Keratinocyte (primary cell): ENCODE data around the gene UAP1. TPM values are rescaled to one million over a fixed set of nuclear protein-coding genes. Genes with fewer than 3 reads are reported as not detected.
"Not testable (repeated sequence)": the region's sequence is repeated elsewhere in the genome, so short reads cannot be mapped to it uniquely, and the experiment has no call there.

Experiments
- DNase-seq: peaks from one replicate; pipeline ENCODE4 v3.0.0-alpha.2; 2011; ENCODE audit warnings: low read depth, missing footprints, low spot score
- FAIRE-seq: peaks from 2 replicates; lab custom pipeline; 2011; peaks lifted over from hg19 to GRCh38; lab: Jason Lieb, UNC
- H2AFZ ChIP-seq: 2 replicates; pipeline ENCODE4 v1.6.0; 2012; ENCODE audit warnings: low read length, control low read depth, inconsistent platforms; ENCODE audit not compliant: control insufficient read depth
- H3K27ac ChIP-seq: 2 replicates; pipeline ENCODE4 v1.5.1; 2011; ENCODE audit warnings: low read length; ENCODE audit not compliant: control insufficient read depth, insufficient read depth
- H3K27me3 ChIP-seq: 3 replicates; pipeline ENCODE4 v1.6.0; 2011; ENCODE audit warnings: low read length; ENCODE audit not compliant: control insufficient read depth, insufficient read depth; ENCODE audit errors: extremely low read depth
- H3K36me3 ChIP-seq, 2 experiments: 2 replicates in 1 of 2; 3 replicates in 1 of 2; pipeline ENCODE4 v1.5.1; 2011; ENCODE audit warnings: low read length in 2 of 2, mild to moderate bottlenecking in 1 of 2; ENCODE audit not compliant: control insufficient read depth in 2 of 2, insufficient read depth in 2 of 2; ENCODE audit errors: extremely low read depth in 1 of 2
- H3K4me1 ChIP-seq: 3 replicates; pipeline ENCODE4 v1.5.1; 2011; ENCODE audit warnings: low read length; ENCODE audit not compliant: control insufficient read depth, insufficient read depth; ENCODE audit errors: extremely low read depth
- H3K4me2 ChIP-seq: 3 replicates; pipeline ENCODE4 v1.6.0; 2011; ENCODE audit warnings: low read depth, low read length; ENCODE audit not compliant: control insufficient read depth, insufficient read depth; ENCODE audit errors: extremely low read depth
- H3K4me3 ChIP-seq, 3 experiments: fragments of 200-600 bp in 1 of 3; sonication (generic) in 1 of 3; 2 replicates in 2 of 3; 3 replicates in 1 of 3; pipeline ENCODE4 v1.5.1; 2011 to 2016; ENCODE audit warnings: low read length in 3 of 3, mild to moderate bottlenecking in 3 of 3, control low read depth in 2 of 3, inconsistent platforms in 1 of 3, low read depth in 1 of 3, mixed read lengths in 1 of 3, mixed run types in 1 of 3, moderate library complexity in 1 of 3; ENCODE audit not compliant: control insufficient read depth in 2 of 3, insufficient read depth in 2 of 3; ENCODE audit errors: extremely low read depth in 1 of 3
- H3K79me2 ChIP-seq: 2 replicates; pipeline ENCODE4 v1.6.0; 2012; ENCODE audit warnings: low read length; ENCODE audit not compliant: control insufficient read depth, insufficient read depth
- H3K9ac ChIP-seq: 3 replicates; pipeline ENCODE4 v1.6.0; 2011; ENCODE audit warnings: low read length; ENCODE audit not compliant: control insufficient read depth, insufficient read depth; ENCODE audit errors: extremely low read depth
- H3K9me1 ChIP-seq: 3 replicates; pipeline ENCODE4 v1.6.0; 2011; ENCODE audit warnings: low read length; ENCODE audit not compliant: control insufficient read depth, insufficient read depth; ENCODE audit errors: extremely low read depth
- H3K9me3 ChIP-seq: 2 replicates; pipeline ENCODE4 v1.5.1; 2012; ENCODE audit warnings: low read depth, low read length; ENCODE audit not compliant: control insufficient read depth
- H4K20me1 ChIP-seq: 3 replicates; pipeline ENCODE4 v1.6.0; 2011; ENCODE audit warnings: low read length; ENCODE audit not compliant: control insufficient read depth, insufficient read depth; ENCODE audit errors: extremely low read depth
- EZH2 ChIP-seq: IDR thresholded peaks from one replicate; pipeline ENCODE4 v1.6.1; 2012; ENCODE audit warnings: inconsistent platforms, mild to moderate bottlenecking, low read length, moderate library complexity
- dilution Hi-C: fragments of 300-500 bp; cut with MboI; formaldehyde crosslinking; loops from one replicate; pipeline ENCODE4 v1.7.0; 2020; ENCODE audit warnings: low sequenced_read_pairs; ENCODE audit not compliant: extremely low pct_ligation_motif_present
- polyA plus RNA-seq, 5 experiments: library from polyadenylated mRNA; depleted of rRNA in 3 of 5; stranded (reverse) in 3 of 5; stranded (forward) in 1 of 5; unstranded in 1 of 5; fragments of >200 nt; gene quantifications; 1 replicate in 1 of 5; 2 replicates in 3 of 5; 3 replicates in 1 of 5; pipeline versions ENCODE4 v1.2.1 to v1.2.3, GENCODE V29; 2011 to 2012; ENCODE audit warnings: missing spikeins in 2 of 5, low read depth in 1 of 5, low replicate concordance in 1 of 5
- TF ChIP-seq, protein P1 (sequence below), 3 experiments: IDR thresholded peaks in 1 of 3; conservative IDR thresholded peaks in 1 of 3; optimal IDR thresholded peaks in 1 of 3; 2 replicates in 2 of 3; 3 replicates in 1 of 3; pipeline versions ENCODE3 to v1.5.1; 2011; ENCODE audit warnings: low read length in 3 of 3, mild to moderate bottlenecking in 3 of 3, moderate library complexity in 2 of 3, control low read depth in 1 of 3, inconsistent platforms in 1 of 3; ENCODE audit not compliant: insufficient read depth in 2 of 3; ENCODE audit errors: extremely low read depth in 1 of 3

The UAP1 gene
- polyA plus RNA-seq, 1 donor (not counting 4 experiments of a cell fraction or from before 2014, with no cell fraction given), result 150 TPM

GRCh38 chr1:162578936-162579335 lies 17.4 kb downstream of the UAP1 start:
- no peak overlapping the region for H3K9ac ChIP-seq
- FAIRE-seq (no peak), DNase-seq (no peak)
- no peaks in the 10 kb centered on the region for H3K9me1 ChIP-seq
- no peak overlapping the region for H3K27ac ChIP-seq
- H3K4me1 ChIP-seq, result no peaks in the 10 kb centered on the region
- no peak overlapping the region for H2AFZ ChIP-seq
- TF ChIP-seq EZH2, result no peak
- TF ChIP-seq, protein P1, sequence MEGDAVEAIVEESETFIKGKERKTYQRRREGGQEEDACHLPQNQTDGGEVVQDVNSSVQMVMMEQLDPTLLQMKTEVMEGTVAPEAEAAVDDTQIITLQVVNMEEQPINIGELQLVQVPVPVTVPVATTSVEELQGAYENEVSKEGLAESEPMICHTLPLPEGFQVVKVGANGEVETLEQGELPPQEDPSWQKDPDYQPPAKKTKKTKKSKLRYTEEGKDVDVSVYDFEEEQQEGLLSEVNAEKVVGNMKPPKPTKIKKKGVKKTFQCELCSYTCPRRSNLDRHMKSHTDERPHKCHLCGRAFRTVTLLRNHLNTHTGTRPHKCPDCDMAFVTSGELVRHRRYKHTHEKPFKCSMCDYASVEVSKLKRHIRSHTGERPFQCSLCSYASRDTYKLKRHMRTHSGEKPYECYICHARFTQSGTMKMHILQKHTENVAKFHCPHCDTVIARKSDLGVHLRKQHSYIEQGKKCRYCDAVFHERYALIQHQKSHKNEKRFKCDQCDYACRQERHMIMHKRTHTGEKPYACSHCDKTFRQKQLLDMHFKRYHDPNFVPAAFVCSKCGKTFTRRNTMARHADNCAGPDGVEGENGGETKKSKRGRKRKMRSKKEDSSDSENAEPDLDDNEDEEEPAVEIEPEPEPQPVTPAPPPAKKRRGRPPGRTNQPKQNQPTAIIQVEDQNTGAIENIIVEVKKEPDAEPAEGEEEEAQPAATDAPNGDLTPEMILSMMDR (optimal IDR thresholded peaks at IDR 0.05 in 1 of 3, IDR thresholded peaks at IDR 0.05 in 1 of 3, conservative IDR thresholded peaks at IDR 0.05 in 1 of 3; ENCODE audit: extremely low read depth in 1 of 3, insufficient read depth in 2 of 3, low read length in 3 of 3), result no peak
- H4K20me1 ChIP-seq, result peaks cover 3% of the 10 kb centered on the region
- H3K27me3 ChIP-seq, result no peaks in the 10 kb centered on the region
- no peak overlapping the region for H3K4me3 ChIP-seq
- no peaks in the 10 kb centered on the region for H3K9me3 ChIP-seq
- H3K36me3 ChIP-seq, result peaks cover 23 to 28% of the 10 kb centered on the region in 2 experiments
- peaks cover 48% of the 10 kb centered on the region for H3K79me2 ChIP-seq
- no peak overlapping the region for H3K4me2 ChIP-seq
- dilution Hi-C loops, result no loop called here

GRCh38 chr1:162580308-162580707 lies 18.8 kb downstream of the UAP1 start:
- dilution Hi-C loops, result no loop called here
- H3K27me3 ChIP-seq, result no peaks in the 10 kb centered on the region
- H3K9me1 ChIP-seq, result no peaks in the 10 kb centered on the region
- no peak overlapping the region for H3K27ac ChIP-seq
- H3K4me1 ChIP-seq, result no peaks in the 10 kb centered on the region
- H3K4me2 ChIP-seq, result no peak overlapping the region
- DNase-seq, result no peak
- H3K79me2 ChIP-seq, result peaks cover 34% of the 10 kb centered on the region
- TF ChIP-seq EZH2, result no peak
- TF ChIP-seq, protein P1 (optimal IDR thresholded peaks at IDR 0.05 in 1 of 3, IDR thresholded peaks at IDR 0.05 in 1 of 3, conservative IDR thresholded peaks at IDR 0.05 in 1 of 3; ENCODE audit: extremely low read depth in 1 of 3, insufficient read depth in 2 of 3, low read length in 3 of 3), result no peak
- peaks cover 3% of the 10 kb centered on the region for H4K20me1 ChIP-seq
- no peak for FAIRE-seq
- H2AFZ ChIP-seq, result no peak overlapping the region
- H3K36me3 ChIP-seq, result peaks cover 23 to 28% of the 10 kb centered on the region in 2 experiments
- H3K9me3 ChIP-seq, result no peaks in the 10 kb centered on the region
- no peak overlapping the region for H3K9ac ChIP-seq
- H3K4me3 ChIP-seq, result no peak overlapping the region

DNA sequence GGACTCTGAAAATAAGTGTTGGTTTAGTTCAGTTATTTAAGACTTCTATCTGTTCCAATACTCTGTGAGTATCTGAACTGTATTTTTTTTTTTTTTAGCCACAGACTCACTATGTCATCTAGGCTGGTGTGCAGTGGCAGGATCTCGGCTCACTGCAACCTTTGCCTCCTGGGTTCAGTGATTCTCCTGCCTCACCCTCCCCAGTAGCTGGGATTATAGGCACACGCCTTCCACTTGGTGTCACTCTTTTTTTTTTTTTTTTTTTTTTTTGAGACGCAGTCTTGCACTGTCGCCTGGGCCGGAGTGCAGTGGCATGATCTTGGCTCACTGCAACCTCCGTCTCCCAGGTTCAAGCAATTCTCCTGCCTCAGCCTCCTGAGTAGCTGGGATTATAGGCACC lies 21.4 kb downstream of the UAP1 start:
- H3K4me3 ChIP-seq, H2AFZ ChIP-seq, FAIRE-seq, H3K9me1 ChIP-seq, H3K4me2 ChIP-seq, H3K27ac ChIP-seq, H4K20me1 ChIP-seq, DNase-seq, H3K27me3 ChIP-seq, H3K4me1 ChIP-seq, dilution Hi-C loops, H3K9me3 ChIP-seq, H3K9ac ChIP-seq: not testable (repeated sequence)
- H3K79me2 ChIP-seq, result peaks cover 19% of the 10 kb centered on the region
- peaks cover 15 to 37% of the 10 kb centered on the region in 2 experiments for H3K36me3 ChIP-seq

GRCh38 chr1:162585101-162585500 lies 23.6 kb downstream of the UAP1 start:
- H3K36me3 ChIP-seq, result peaks cover 19 to 40% of the 10 kb centered on the region in 2 experiments
- H3K27me3 ChIP-seq, result not testable (repeated sequence)

More at GRCh38 chr1:162585101-162585500, 23.6 kb downstream of the UAP1 start:
- H3K4me1 ChIP-seq, H3K9ac ChIP-seq, H3K9me3 ChIP-seq, H2AFZ ChIP-seq, H3K27ac ChIP-seq, H3K4me3 ChIP-seq, dilution Hi-C loops, H3K9me1 ChIP-seq, DNase-seq, H3K4me2 ChIP-seq, H4K20me1 ChIP-seq, FAIRE-seq: not testable (repeated sequence)
- H3K79me2 ChIP-seq, result peaks cover 13% of the 10 kb centered on the region
